ENCODE results near the gene TOLLIP.

DNA sequence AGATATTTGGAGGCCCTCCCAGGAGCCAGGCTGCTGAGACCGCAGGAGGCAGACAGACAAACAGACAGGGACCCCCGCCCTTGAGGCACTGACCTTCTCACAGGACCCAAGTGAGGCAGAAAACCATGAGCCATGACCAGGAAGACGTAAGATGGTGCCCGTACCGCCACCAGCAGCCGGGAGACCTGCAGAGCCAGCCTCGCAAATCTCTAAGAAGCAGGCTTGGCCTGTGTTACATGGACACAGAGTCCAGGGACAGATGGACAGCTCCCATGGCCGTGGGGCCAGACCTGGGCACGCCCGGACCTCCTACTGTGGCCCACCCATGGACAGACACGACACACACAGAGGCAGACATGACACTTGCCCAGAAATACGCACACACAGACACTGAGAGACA, 30.7 kb upstream of the TOLLIP start:
- TF ChIP-seq POLR2AphosphoS5 (IDR thresholded peaks at IDR 0.05; ENCODE audit: low read depth, low read length): no peak
- no peak for TF ChIP-seq POLR2A (IDR thresholded peaks at IDR 0.05; ENCODE audit: low read depth, low read length)
- TF ChIP-seq TAF1 (IDR thresholded peaks at IDR 0.05; ENCODE audit: low read depth, low read length): no peak

Measured in GM12891 (cell line).